ENCODE data around the gene NRDC. TPM values are rescaled to one million over a fixed set of nuclear protein-coding genes. Genes with fewer than 3 reads are reported as not detected.

The NRDC gene
- total and polyA plus RNA-seq, 9 of the 15 experiments (the other 6 are each of a cell fraction or from before 2014, with no cell fraction given) = 102 to 371 (median 201) TPM

DNA sequence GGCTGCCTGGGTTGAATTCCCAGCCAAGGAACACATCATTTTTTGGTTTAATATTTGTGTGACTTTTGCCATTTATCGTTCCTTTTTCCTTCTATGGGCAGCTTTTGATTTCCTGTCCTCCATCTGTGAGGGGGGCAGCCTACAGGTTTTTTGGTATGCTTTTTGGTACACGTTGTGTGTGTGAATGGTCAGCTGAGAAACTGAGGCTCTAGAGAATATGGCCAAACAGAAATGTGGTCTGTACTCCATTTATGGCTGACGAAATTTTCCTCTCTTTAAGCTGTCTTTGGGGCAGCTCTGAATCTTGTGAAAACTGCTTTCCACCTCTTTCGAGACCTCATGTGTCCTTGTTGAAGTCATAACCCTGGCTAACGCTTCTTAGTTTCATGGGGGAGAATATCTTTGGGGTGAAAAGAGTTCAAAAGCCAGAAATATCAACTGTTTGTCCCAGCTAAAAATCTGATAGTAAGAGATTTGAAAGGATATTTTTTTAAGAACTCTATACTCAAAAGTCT, 26.6 kb downstream of the NRDC start:
- 32% methylated on average over 5 of the region's 5 CpGs for WGBS (ENCODE audit: insufficient coverage, low coverage, missing lambda C conversion rate)
- DNase-seq (ENCODE audit: extremely low read depth in 1 of 4, low spot score in 3 of 4) (peak in 2 of 4 experiments; percentile 23 to 55), FAIRE-seq (peak; percentile 71), ATAC-seq (peak; percentile 67)
- Histone ChIP-seq H4K20me1 (replicated peaks; ENCODE audit: control insufficient read depth, insufficient read depth, low read length) (no peaks in the 10 kb centered on the region), H3K79me2 (ENCODE audit: control insufficient read depth, insufficient read depth, low read length) (peaks cover 82% of the 10 kb centered on the region), H3K9ac (ENCODE audit: insufficient read depth in 1 of 2, low read depth in 2 of 2, low read length in 2 of 2) (peak overlapping the region in 1 of 2 experiments; percentile 33; a peak in 2 of 4 replicates), H3K27ac (ENCODE audit: extremely low read depth, low read depth, low read length) (peak overlapping the region; percentile 78), H3K36me3 (ENCODE audit: control insufficient read depth, insufficient read depth, low read length) (peaks cover 46% of the 10 kb centered on the region; the same call in 2 of the 3 replicates), H3K4me1 (replicated peaks in 1 of 2; ENCODE audit: control insufficient read depth in 2 of 2, insufficient read depth in 2 of 2, low read length in 2 of 2) (peaks cover 4 to 22% of the 10 kb centered on the region in 2 experiments; a peak in 4 of 5 replicates), H3K27me3 (ENCODE audit: control insufficient read depth in 2 of 2, insufficient read depth in 2 of 2, low read length in 2 of 2) (no peaks in the 10 kb centered on the region), H3K4me3 (no peak overlapping the region), H3K4me2 (ENCODE audit: insufficient read depth, low read length) (peak overlapping the region; percentile 30; the same call in 1 of the 2 replicates), H2AFZ (ENCODE audit: low read depth, low read length) (peak overlapping the region; percentile 61), H3K9me1 (ENCODE audit: control insufficient read depth, insufficient read depth, low read length) (no peaks in the 10 kb centered on the region), H3K9me3 (replicated peaks; ENCODE audit: control insufficient read depth, insufficient read depth, low read depth, low read length) (peaks cover 1% of the 10 kb centered on the region; the same call in 1 of the 2 replicates)
- ChIA-PET POLR2A (interaction anchor here (0.6 to 2.5 kb wide), 15 partner anchors 8 to 314 kb away, joined by 3 to 11 read pairs (median 4); no protein-coding TSS in a partner anchor), CTCF (ENCODE audit: low intra/inter-chr PET ratio) (no interaction called here)
- intact Hi-C loops (cut with micrococcal nuclease) (loop anchor here (2.0 kb wide), 1 partner anchor 25 kb away; no protein-coding TSS in a partner anchor), in situ Hi-C loops (cut with MboI) (no loop called here)
- BruUV-seq (replicated peaks) = no TSS peak
- TF ChIP-seq CREB3 (tag; conservative IDR thresholded peaks at IDR 0.05; ENCODE audit: low read depth) = 0 out of 2 replicates have a peak, but pooled peaks have one; percentile 35
- 0 out of 2 replicates have a peak, but pooled peaks have one; percentile 18 for TF ChIP-seq ZNF583 (CRISPR knock-in tag; IDR thresholded peaks at IDR 0.05)
- peak; percentile 50; the same call in 1 of the 2 replicates for TF ChIP-seq CXXC5 (CRISPR knock-in tag; IDR thresholded peaks at IDR 0.05)
- TF ChIP-seq POLR2B (IDR thresholded peaks at IDR 0.05; ENCODE audit: low read depth, partially characterized antibody) = peak; percentile 36
- TF ChIP-seq BRD4 (IDR thresholded peaks at IDR 0.05) = peak; percentile 38; the same call in 1 of the 2 replicates
- TF ChIP-seq, protein P1, sequence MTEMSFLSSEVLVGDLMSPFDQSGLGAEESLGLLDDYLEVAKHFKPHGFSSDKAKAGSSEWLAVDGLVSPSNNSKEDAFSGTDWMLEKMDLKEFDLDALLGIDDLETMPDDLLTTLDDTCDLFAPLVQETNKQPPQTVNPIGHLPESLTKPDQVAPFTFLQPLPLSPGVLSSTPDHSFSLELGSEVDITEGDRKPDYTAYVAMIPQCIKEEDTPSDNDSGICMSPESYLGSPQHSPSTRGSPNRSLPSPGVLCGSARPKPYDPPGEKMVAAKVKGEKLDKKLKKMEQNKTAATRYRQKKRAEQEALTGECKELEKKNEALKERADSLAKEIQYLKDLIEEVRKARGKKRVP (CRISPR knock-in tag; IDR thresholded peaks at IDR 0.05) = 0 out of 2 replicates have a peak, but pooled peaks have one; percentile 21
- TF ChIP-seq KDM4B (IDR thresholded peaks at IDR 0.05; ENCODE audit: borderline replicate concordance in 2 of 2, low read depth in 1 of 2) = no peak
- TF ChIP-seq JUND (IDR thresholded peaks at IDR 0.05; ENCODE audit: borderline replicate concordance, low read depth, low read length) = no peak
- TF ChIP-seq JUND (tag; IDR thresholded peaks at IDR 0.05; ENCODE audit: borderline replicate concordance, low read depth, low read length) = 0 out of 3 replicates have a peak, but pooled peaks have one; percentile 29
- no peak for TF ChIP-seq MYNN (IDR thresholded peaks at IDR 0.05)
- TF ChIP-seq MYNN (CRISPR knock-in tag; IDR thresholded peaks at IDR 0.05) = no peak
- TF ChIP-seq, protein P2, sequence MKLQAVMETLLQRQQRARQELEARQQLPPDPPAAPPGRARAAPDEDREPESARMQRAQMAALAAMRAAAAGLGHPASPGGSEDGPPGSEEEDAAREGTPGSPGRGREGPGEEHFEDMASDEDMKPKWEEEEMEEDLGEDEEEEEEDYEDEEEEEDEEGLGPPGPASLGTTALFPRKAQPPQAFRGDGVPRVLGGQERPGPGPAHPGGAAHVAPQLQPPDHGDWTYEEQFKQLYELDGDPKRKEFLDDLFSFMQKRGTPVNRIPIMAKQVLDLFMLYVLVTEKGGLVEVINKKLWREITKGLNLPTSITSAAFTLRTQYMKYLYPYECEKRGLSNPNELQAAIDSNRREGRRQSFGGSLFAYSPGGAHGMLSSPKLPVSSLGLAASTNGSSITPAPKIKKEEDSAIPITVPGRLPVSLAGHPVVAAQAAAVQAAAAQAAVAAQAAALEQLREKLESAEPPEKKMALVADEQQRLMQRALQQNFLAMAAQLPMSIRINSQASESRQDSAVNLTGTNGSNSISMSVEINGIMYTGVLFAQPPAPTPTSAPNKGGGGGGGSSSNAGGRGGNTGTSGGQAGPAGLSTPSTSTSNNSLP (IDR thresholded peaks at IDR 0.05; ENCODE audit: borderline replicate concordance, low read depth, low read length) = no peak
- no peak for TF ChIP-seq HNRNPUL1 (IDR thresholded peaks at IDR 0.05; ENCODE audit: low read length)
